GM18502 (cell line): ENCODE data around the gene FOXO3.

Experiments used
- ATAC-seq: cut with Tn5 transposase; IDR thresholded peaks from one replicate; pipeline ENCODE4 v1.9.1; 2021; ENCODE audit warnings: mild to moderate bottlenecking; ENCODE audit not compliant: unreplicated experiment, poor library complexity

The FOXO3 gene

DNA sequence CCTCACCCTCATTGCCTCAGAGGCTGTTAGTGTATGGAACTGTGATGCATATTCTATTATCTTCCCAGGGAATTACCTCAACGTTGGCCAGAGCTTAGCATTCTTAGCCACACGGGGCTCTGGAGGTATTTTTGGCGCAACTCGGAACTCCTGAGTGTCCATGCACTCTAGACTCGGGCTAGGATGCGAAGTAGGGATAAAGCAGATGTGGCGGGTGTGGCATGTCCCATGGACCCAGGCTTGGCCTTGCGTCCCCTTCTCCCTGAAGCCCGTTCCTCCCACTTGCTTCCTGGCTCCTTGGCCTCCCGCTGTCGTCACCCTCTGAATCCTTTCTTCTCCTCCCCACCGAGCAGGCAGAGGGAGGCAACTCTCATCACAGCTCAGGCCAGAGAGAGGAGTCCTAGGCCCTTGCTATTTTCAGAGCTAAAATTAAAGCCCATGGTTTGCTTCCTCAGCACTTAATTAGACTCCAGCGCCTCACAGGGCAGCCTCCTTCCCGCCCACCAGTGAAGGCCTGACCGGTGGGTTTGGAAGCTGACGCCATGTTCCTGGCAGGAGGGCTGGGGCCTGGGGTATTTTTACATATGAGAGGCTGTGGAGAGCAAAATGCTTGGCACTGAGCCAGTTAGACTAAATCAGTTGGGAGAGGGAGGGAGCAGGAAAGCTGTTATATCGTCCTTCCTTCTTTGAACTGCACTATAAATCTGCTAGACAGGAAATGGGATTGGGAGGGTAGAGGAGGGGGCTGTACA, 138.7 kb downstream of the FOXO3 start:
- ATAC-seq = no peak

DNA sequence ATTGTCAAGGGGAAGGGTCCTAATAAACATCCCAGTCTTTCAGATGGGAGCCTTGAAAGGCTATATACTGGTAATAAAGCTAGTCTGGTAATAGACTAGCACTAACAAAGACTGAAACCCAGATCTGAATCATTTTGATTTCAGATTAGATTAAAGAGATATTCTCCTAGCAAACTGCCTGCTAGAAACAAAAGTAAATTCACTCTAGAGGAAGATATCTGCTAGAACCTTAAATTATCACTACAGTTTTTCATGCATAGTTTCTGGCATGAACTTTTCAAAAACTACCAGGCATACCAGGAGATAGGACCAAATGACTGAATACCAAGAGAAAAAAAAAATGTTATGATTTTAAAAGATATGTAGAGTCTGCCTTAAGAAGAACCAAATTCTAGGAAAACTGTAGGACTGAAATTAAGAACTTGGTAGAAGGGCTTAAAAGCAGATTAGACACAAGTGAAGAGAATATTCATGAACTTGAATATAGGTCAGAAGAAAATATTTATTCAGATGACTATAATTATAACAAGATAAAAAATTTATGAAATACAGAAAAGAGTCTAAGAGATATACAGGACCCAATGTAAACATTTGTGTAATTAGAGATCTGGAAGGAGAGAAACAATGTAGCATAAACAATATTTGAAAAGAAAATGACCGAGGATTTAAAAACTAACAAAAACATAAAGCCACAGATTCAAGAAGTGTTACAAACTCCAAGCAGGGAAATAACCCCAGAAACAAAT, 141.6 kb downstream of the FOXO3 start:
- no peak for ATAC-seq

DNA sequence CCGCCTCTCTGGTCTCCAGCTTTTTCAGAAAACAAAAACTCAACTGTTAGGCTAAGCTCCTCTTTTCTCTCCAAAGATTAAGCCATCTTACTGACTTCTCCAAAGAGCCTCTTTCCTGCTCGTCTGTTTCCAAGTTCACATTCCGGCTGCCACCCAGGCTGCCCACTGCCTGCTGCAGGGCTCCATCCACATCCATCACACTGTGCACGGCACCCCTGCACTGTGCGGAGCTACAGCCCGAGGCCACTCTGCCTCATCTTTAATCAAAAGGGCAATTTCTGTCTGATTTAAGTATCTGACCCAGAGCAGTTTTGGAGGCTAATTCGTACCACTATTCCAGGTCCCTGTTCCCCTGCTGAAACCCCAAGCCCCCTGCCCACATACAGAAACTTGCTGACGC, 145.9 kb downstream of the FOXO3 start:
- ATAC-seq = no peak

DNA sequence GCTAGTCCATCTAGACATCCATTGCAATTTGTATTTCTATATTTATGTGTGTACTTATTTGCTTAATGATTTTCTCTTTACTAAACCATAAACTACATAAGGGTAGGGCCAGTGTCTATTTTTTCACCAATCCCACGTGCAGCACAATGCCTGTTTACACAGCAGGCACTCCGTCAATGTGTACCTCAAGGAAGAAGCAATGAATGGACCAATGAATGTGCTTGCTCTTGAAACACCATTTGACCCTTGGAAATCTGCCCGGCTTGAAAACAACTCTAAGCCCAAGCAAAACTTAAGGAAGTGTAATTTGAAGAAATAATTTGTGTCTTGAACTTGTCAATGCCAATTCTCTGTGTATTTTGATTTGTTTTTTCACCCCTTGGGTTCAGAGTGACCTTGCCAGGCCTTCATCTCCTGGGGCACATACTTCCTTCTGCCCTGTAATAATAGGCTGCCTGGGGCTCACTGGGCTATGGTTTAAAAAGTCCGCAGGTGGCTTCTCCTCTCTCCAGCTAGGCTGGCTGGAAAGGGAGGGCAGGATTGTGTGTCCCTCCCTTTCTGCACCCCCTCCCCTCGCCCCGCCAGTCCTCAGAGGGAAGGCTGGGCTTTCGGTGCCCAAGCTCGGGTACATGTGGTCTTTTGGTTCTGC, 146.7 kb downstream of the FOXO3 start:
- ATAC-seq = no peak

DNA sequence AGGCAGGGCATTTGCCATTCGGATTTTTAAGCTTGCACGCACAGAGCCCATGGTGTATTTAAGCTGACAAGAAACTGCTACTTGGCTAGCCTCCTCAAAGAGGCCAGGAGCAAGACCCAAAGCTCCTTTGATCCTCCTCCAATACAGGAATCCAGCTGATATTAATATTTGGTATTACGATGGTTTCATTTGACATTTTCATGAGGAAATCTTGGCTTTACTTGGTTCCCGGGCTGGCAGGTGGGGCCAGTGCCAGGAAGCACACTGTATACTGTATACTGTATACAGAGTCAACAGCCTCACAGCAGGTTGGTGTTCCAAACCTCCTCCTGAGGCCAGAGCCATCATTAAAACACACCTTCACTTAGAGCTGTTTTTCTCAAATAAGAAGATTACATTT, 149.3 kb downstream of the FOXO3 start:
- no peak for ATAC-seq

DNA sequence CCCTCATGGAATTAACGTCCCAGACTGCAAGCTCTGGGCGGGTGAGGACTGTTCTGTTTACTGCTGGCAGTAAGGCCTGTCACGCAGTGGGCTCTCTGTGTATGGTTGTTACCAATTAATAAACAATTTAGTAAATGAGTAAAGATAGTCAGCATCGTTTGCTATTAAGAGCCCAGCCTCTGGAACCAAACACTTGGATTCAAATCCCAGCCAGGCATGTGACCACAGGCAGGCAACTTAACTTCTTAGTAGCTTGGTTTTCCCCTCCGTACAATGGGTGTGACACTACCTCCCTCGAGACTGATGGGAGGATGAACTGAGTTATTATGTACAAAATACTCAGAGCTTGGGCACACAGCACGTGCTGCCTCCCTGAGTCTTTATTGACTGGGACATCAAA, 149.8 kb downstream of the FOXO3 start:
- no peak for ATAC-seq

DNA sequence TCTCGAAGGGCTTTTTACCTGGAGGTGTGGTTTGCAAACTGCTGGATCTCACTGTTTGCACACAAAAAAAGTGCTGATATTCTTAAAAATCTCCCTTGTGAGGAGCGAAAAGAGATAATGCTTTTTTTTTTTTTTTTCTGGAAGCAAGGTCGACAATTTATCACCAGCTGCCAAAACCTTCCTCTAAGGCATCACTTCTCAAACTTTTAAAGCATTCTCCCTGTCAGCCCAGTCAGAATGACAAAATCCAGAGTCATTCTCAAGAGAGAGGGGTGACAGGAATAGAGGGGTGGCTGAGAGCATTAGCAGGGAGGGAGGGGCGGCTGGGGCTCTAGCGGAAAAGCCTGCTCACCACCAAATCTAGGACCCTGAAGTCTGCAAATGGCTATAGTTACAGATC, 150.4 kb downstream of the FOXO3 start:
- ATAC-seq = no peak

DNA sequence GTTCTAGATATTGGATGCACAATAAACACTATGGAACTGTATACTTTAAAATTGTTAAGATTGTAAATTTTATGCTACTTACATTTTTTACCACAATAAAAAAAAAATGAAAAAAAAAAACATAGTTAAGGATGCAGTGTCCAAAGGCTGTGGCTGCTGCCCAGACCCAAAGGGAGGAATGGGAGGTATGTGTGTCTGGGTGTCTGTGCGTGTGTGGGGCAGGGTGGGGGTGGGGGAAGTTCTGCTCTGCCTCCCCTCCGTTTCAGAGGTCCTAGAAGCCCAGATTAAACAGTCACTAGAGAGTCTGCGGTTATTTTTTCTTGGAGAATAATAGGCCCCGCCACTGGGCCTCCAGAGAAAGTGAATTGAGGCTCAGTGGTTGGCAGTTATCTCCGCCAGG, 151.1 kb downstream of the FOXO3 start:
- no peak for ATAC-seq

DNA sequence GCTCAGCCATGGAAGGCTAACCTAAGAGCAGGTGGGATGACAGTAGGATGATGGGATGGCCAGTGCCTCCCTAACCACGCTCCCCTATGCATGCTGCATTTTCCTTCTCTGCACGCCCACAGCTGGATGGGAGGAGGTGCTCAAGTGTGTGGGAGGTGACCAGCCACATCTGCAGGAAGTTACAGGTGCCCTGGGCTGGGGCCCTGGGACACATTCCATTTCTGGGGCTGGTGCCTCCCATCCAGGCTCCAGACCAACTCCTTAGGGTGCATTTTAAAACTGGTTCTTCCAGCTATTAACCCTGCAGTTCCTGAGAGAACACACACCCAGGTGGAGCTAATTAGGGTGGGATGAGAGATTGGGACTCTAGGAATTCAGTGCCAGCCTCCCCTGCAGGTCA, 152.2 kb downstream of the FOXO3 start:
- ATAC-seq = no peak

DNA sequence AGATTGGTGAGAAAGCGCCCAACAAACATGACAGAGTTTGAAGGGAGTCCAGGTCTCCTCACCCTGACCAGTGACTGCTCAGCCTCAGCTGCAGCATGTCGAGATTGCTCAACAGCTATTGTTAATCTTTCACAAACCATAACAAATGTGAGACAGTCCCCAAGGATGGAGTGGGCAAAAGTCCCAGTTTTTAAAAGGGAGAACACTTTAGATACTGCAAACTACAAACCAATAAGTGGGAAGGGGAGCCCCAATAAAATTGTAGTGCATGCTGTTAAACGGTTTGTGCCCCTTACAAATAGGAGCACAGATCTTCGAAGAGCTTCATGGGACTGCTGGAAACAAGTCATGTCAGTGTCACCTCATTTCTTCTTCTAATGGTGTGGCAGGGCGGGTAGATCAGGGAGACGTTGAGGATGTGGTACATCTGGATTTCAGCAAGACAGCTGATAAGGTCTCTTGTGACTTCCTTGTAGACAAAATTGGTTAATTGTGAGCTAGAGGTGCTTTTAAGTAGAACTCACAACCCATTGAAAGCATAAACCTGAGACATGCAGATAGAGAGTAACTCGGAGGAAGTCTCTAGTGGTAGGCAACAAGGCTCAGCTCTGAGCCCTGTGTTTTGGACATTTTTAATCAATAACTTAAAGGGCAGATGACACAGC, 153.5 kb downstream of the FOXO3 start:
- no peak for ATAC-seq

DNA sequence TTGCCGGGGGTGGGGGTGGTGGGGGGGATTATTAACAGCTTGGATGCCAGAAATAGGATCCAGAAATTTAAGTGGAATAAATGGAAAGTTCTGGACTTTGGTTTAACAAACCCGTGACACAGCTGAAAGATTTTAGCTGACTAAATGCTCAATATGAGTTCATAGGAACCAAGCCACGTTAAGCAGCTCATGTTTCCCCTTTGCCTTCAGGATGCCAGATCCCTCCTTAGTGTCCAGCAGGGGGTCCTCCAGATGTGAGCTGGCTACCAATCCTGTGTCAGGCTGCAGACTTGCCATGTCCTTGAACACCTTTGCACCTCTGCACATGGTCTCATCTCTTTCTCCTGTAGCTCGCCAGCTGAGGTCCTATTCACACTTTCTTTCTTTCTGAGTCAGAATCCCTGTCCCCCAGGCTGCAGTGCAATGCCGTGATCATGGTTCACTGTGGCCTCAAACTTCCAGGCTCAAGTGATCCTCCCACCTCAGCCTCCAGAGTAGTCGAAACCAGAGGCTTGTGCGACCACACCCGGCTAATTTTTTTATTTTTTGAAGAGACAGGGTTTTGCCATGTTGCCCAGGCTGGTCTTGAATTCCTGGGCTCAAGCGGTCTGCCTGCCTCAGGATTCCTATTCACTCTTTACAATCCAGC, 154.2 kb downstream of the FOXO3 start:
- ATAC-seq = no peak

DNA sequence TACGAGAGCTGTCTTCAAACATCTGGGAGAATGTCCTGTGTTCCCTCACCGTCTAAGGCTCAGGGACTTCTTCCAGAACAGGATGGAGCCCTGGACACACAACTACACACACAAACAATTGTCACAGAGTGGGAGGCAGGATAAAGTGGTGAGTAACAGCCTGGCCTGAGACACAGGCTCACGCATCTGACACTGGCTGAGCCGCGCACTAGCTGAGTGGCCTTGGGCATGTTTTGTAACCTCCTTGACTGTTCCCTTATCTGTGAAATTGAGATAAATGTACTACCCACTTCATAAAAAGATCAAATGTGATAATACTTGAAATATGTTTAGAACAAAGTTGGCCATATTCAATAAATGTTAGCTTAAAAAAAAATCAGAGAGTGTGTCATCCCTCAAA, 155.1 kb downstream of the FOXO3 start:
- ATAC-seq = no peak

DNA sequence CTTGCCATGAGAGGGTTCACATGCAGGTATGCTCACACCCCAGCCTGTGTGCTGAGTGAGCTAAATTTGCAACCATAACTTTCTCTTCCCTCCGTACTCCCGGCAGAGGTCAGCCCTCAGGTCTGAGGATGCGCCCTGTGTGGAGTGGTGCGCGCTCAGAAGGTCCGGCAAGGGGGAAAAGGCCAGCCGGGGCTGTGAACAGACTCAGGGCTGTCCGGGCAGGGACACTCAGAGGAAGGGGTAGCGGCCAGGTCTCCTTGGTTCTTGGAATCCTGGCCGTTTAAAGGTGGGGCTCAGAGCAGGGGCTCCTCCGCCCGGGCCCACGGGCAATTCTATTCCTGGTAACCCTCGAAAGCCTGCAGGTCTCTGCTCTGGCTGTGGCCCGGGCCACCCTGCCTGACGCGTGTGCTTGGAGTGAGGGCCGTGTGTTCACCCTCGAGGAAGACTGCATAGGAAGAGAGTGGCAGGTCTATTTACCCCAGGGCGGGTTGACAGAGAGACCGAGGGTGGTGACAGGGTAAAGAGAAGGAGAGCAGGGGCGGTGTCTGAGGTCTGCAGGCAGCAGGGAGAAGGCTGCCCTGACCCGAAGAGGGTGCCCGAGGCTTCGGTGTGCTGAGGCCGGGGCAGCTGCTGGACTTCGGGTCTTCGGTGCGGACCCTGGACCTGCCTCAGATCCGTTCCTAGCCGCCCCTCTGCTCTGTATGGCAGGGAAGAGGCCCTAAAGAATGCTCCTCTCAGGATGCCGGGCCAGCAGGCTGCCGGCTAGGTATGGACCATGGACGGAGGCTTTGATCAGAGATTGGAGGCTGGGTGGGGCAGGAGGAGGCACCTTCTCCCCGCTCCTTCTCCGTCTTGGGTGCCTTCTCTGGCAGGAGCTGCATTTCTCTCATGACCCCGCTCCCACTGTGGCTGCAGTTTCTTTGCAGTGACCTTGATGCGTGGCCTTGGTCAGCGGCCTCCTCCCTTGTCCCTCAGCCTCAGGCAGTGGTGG, 156.4 kb downstream of the FOXO3 start:
- no peak for ATAC-seq

DNA sequence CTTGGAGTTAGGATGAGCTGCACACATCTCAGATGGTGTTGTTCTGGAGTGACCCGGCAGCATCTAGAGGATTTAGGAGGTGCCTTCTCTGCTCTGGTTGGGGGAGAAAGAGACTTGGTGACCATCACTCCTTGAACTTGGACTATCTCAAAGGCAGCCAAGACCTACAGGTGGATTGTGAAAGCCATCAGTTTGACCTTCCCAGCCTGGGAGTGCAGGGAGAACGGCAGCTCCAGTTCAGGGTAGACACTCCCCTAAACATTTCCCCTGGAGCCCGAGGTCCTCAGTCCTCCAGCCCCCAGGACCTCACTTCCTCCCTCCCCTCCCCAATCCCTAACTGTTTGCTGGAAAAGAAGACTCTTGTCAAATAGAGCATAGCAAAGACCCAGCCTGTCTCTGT, 158.8 kb downstream of the FOXO3 start:
- no peak for ATAC-seq

DNA sequence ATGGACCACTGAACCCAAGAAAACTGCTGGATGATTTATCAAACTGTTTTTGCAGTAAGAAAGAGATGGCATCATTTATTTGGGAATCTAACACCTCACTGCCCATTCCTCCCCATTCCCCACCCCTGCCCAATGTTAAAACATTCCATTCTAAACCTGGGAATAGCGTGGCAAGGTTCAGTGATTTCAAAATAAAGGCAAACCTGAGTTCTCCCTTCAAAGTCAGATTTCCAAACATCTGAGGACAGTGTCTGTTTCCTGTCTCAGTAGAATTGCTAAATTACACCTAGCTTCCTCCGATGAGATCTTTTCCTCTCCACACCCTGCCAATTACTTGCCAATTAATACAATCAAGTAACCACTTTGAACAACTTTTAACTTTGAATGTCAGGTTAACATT, 160.1 kb downstream of the FOXO3 start:
- ATAC-seq = no peak

DNA sequence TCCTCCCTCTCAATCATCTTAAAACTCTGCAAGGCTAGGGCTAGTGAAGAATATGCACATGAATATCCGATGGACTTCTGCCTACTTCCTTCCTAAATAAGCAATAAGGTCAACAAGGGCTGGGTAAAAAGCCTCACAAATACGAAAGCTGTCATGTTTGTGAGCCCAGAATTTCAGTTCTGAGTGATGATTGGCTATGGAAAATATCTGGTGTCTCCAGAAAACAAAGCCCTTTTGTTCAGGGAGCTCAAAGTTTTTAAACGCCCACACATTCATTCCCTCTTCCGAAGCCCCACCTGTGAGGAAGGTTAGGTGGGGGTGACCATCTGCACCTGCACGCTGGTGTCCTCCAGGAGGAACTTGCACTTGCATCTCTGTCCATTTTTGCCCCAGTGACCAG, 160.6 kb downstream of the FOXO3 start:
- ATAC-seq = no peak

DNA sequence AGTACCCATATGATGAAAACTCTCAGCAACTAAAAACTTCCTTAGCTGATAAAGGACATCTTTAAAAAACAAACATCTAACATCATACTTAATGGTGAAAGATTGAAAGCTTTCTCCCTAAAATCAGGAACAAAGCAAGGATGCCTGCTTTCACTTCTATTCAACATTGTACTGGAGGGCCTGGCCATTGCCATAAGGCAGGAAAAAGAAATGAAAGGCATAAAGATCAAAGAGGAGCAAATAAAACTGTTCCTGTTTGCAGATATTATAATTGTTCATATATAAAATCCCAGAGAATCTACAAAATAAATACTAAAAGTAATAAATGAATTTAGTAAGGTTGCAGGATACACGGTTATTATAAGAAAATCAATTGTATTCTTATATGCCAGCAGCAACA, 162.9 kb downstream of the FOXO3 start:
- ATAC-seq = no peak

DNA sequence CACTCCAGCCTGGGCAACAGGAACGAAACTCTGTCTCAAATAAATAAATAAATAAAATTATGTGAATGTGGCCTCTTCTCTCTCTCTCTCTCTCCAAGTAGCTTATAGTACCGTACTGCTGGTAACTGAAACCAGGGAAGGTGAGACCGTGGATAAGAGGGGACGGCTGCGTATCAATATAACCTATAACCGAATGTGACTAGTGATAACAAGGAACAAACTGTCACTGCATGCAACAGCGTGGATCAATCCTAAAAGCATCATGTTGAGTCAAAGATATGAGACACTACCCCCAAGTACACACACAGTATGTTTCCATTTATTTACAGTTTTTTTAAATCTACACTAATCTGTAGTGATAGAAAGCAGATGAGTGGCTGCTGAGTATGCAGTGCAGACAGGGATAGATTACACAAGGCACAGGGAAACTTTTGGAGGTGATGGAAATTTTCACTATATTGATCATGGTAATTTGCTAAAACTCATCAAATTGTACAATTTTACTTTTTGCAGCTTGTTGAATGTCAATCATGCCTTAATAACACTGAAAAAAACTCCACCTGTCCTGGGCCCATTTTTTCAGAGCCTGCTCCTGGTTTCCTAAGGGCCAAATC, 166.1 kb downstream of the FOXO3 start:
- ATAC-seq = no peak
